Lung (tissue), 12 donors: ENCODE results near the gene C19orf85. TPM values are rescaled to one million over a fixed set of nuclear protein-coding genes. Genes with fewer than 3 reads are reported as not detected.

Source experiments
- ATAC-seq: fragments of 200-7000 bp; cut with Tn5 transposase; one replicate; pipeline ENCODE4 v1.9.1; 2020; ENCODE audit warnings: moderate number of reproducible peaks; ENCODE audit not compliant: insufficient read depth, low FRiP score
- DNase-seq, 3 donors: peaks; one replicate each; pipeline ENCODE4 v3.0.0-alpha.2; 2013 to 2017
- H3K27ac ChIP-seq, 2 donors: one replicate each; pipeline ENCODE4 v1.5.1; 2013; ENCODE audit warnings: mild to moderate bottlenecking in 2 of 2, moderate library complexity in 2 of 2, control low read depth in 1 of 2, inconsistent platforms in 1 of 2, low read depth in 1 of 2, low read length in 1 of 2
- H3K27me3 ChIP-seq, 3 donors: one replicate each; pipeline ENCODE4 v1.5.1; 2013; ENCODE audit warnings: low read length in 2 of 3; ENCODE audit not compliant: control insufficient read depth in 3 of 3, insufficient read depth in 3 of 3
- H3K36me3 ChIP-seq, 4 donors: one replicate each; pipeline ENCODE4 v1.5.1; 2013; ENCODE audit warnings: low read length in 4 of 4, mild to moderate bottlenecking in 1 of 4, moderate library complexity in 1 of 4; ENCODE audit not compliant: control insufficient read depth in 4 of 4, insufficient read depth in 4 of 4
- H3K4me1 ChIP-seq, 5 donors: one replicate each; pipeline ENCODE4 v1.5.1; 2013; ENCODE audit warnings: low read length in 5 of 5, mild to moderate bottlenecking in 2 of 5, moderate library complexity in 1 of 5; ENCODE audit not compliant: control insufficient read depth in 5 of 5, insufficient read depth in 5 of 5
- H3K4me3 ChIP-seq: one replicate; pipeline ENCODE4 v1.5.1; 2013; ENCODE audit warnings: mild to moderate bottlenecking, control low read depth, moderate library complexity
- H3K9ac ChIP-seq, 2 donors: one replicate each; pipeline ENCODE4 v1.5.1; 2013; ENCODE audit warnings: low read length in 2 of 2, control low read depth in 1 of 2; ENCODE audit not compliant: insufficient read depth in 1 of 2
- H3K9me3 ChIP-seq, 4 donors: one replicate each; pipeline ENCODE4 v1.5.1; 2013; ENCODE audit warnings: low read length in 3 of 4, mild to moderate bottlenecking in 1 of 4, moderate library complexity in 1 of 4; ENCODE audit not compliant: control insufficient read depth in 4 of 4, insufficient read depth in 3 of 4
- WGBS, 2 donors: extraction: QIAGEN DNeasy Blood & Tissue Kit; methylation state at CpG; one replicate each; pipeline ENCODE4 v1.1.7; 2013; 5-methylcytosine and 5-hydroxymethylcytosine counted together
- polyA plus RNA-seq, 2 donors: library from polyadenylated mRNA; stranded (reverse); fragments of 200-250 nt; gene quantifications; one replicate each; pipeline ENCODE4 v1.2.1, GENCODE V29; 2013
- total RNA-seq, 2 donors: library from RNA; depleted of rRNA in 1 of 2; stranded (reverse); fragments of >200 nt in 1 of 2; gene quantifications; one replicate each; pipeline ENCODE4 v1.2.1, GENCODE V29; 2014 to 2021
- TF ChIP-seq, protein P1 (sequence below): IDR thresholded peaks from 2 replicates; pipeline ENCODE4 v1.5.1; 2012; ENCODE audit warnings: mild to moderate bottlenecking; ENCODE audit errors: control extremely low read depth, extremely low read depth
- donor health status: control.
- donor health status: control.
- donor health status: Bipolar disorder and iron deficiency.
- donor health status: healthy.
- donor health status: DM: yes; HTN: yes; CAD: no.

Gene C19orf85
- total and polyA plus RNA-seq, 4 donors = not detected

DNA sequence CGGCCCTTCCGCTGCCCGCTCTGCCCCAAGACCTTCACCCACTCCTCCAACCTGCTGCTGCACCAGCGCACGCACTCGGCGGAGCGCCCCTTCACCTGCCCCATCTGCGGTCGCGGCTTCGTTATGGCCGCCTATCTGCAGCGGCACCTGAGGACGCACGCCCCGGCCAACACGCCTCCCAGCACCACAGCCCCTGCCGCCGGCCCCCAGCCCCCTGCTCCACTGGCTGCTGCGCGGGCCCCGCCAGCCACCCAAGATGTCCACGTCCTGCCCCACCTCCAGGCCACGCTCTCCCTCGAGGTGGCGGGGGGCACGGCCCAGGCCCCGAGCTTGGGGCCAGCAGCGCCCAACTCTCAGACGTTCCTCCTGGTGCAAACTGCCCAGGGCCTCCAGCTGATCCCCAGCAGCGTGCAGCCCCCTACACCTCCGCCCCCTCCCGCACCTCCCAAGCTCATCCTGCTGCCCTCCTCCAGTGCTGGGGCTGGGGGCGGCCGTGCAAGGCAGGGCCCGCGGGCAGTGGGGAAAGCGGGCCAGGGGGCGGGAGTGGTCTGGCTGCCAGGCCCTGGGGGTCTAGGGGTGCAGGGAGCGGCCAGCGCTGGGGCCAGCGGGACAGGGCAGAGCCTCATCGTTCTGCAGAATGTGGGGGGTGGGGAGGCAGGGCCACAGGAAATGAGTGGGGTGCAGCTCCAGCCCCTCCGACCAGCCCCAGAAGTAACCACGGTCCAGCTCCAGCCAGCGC is 18.6 kb upstream of the C19orf85 start:
- DNase-seq = no peak
- H3K4me3 ChIP-seq = no peak overlapping the region
- no peaks in the 10 kb centered on the region for H3K27me3 ChIP-seq
- no peaks in the 10 kb centered on the region for H3K9me3 ChIP-seq
- no peak for ATAC-seq
- H3K4me1 ChIP-seq = peaks cover 4 to 33% (median 10%) of the 10 kb centered on the region in 5 donors
- TF ChIP-seq, protein P1, sequence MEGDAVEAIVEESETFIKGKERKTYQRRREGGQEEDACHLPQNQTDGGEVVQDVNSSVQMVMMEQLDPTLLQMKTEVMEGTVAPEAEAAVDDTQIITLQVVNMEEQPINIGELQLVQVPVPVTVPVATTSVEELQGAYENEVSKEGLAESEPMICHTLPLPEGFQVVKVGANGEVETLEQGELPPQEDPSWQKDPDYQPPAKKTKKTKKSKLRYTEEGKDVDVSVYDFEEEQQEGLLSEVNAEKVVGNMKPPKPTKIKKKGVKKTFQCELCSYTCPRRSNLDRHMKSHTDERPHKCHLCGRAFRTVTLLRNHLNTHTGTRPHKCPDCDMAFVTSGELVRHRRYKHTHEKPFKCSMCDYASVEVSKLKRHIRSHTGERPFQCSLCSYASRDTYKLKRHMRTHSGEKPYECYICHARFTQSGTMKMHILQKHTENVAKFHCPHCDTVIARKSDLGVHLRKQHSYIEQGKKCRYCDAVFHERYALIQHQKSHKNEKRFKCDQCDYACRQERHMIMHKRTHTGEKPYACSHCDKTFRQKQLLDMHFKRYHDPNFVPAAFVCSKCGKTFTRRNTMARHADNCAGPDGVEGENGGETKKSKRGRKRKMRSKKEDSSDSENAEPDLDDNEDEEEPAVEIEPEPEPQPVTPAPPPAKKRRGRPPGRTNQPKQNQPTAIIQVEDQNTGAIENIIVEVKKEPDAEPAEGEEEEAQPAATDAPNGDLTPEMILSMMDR = no peak
- H3K9ac ChIP-seq = no peak overlapping the region
- no peak overlapping the region for H3K27ac ChIP-seq
- WGBS, 2 donors = 95 to 97% methylated on average over 47 of the region's 47 CpGs
- H3K36me3 ChIP-seq = peaks cover 0 to 26% (median 1%) of the 10 kb centered on the region in 4 donors

DNA sequence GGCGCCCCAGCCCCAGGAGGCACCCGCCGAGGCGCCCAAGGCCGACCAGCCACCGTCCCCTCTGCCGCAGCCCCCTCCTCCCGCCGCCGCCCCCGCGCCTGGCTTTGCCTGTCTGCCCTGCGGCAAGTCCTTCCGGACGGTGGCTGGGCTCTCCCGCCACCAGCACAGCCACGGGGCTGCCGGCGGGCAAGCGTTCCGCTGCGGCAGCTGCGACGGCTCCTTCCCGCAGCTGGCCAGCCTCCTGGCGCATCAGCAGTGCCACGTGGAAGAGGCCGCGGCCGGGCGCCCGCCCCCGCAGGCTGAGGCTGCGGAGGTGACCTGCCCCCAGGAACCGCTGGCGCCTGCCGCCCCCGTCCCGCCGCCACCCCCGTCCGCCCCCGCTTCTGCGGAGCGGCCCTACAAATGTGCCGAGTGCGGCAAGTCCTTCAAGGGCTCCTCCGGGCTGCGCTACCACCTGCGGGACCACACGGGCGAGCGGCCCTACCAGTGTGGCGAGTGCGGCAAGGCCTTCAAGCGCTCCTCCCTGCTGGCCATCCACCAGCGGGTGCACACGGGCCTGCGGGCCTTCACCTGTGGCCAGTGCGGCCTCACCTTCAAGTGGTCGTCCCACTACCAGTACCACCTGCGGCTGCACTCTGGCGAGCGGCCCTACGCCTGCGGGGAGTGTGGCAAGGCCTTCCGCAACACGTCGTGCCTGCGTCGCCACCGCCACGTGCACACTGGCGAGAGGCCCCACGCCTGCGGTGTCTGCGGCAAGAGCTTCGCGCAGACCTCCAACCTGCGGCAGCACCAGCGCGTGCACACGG is 17.8 kb upstream of the C19orf85 start:
- peaks cover 0 to 26% (median 1%) of the 10 kb centered on the region in 4 donors for H3K36me3 ChIP-seq
- TF ChIP-seq, protein P1 = no peak
- H3K27me3 ChIP-seq = no peaks in the 10 kb centered on the region
- WGBS, 2 donors = 96% methylated on average over 76 to 83 of the region's 83 CpGs
- H3K27ac ChIP-seq = no peak overlapping the region
- peaks cover 4 to 33% (median 10%) of the 10 kb centered on the region in 5 donors for H3K4me1 ChIP-seq
- H3K4me3 ChIP-seq = no peak overlapping the region
- DNase-seq (no peak), ATAC-seq (no peak)
- no peak overlapping the region for H3K9ac ChIP-seq
- no peaks in the 10 kb centered on the region for H3K9me3 ChIP-seq

DNA sequence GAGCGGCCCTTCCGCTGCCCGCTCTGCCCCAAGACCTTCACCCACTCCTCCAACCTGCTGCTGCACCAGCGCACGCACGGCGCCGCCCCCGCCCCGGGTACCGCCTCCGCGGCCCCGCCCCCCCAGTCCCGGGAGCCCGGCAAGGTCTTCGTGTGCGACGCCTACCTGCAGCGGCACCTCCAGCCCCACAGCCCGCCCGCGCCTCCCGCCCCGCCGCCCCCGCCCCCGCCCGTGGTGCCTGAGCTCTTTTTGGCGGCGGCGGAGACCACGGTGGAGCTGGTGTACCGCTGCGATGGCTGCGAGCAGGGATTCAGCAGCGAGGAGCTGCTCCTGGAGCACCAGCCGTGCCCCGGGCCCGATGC is 17.2 kb upstream of the C19orf85 start:
- Histone ChIP-seq H3K4me3 (no peak overlapping the region), H3K4me1 (peaks cover 4 to 29% (median 10%) of the 10 kb centered on the region in 5 donors), H3K36me3 (peaks cover 0 to 26% (median 1%) of the 10 kb centered on the region in 4 donors), H3K9ac (no peak overlapping the region), H3K27ac (no peak overlapping the region), H3K27me3 (no peaks in the 10 kb centered on the region), H3K9me3 (no peaks in the 10 kb centered on the region)
- ATAC-seq (no peak), DNase-seq (no peak)
- 88 to 91% methylated on average over 21 to 40 of the region's 40 CpGs for WGBS, 2 donors
- TF ChIP-seq, protein P1 = no peak
